WTC11 (cell line): ENCODE results near the gene ZNF674.

Experiments
- ZBTB21 ChIP-seq: sonication (generic); formaldehyde crosslinking; IDR thresholded peaks from 2 replicates; pipeline ENCODE4 v1.8.1; 2023; ENCODE audit warnings: mild to moderate bottlenecking, missing genetic modification reagents, borderline replicate concordance
- ZNF138 ChIP-seq: sonication (generic); formaldehyde crosslinking; conservative IDR thresholded peaks from 2 replicates; pipeline ENCODE4 v1.8.1; 2022; ENCODE audit warnings: mild to moderate bottlenecking, moderate library complexity, missing genetic modification reagents
- TF ChIP-seq, protein P1 (sequence below): fragments of 200-600 bp; IDR thresholded peaks from 2 replicates; pipeline ENCODE4 v1.8.0; 2022; ENCODE audit warnings: antibody characterized with exemption
- TF ChIP-seq, protein P2 (sequence below): sonication (generic); formaldehyde crosslinking; IDR thresholded peaks from 2 replicates; pipeline ENCODE4 v1.8.1; 2023; ENCODE audit warnings: mild to moderate bottlenecking, moderate library complexity, missing genetic modification reagents
- TF ChIP-seq, protein P3 (sequence below): sonication (generic); formaldehyde crosslinking; IDR thresholded peaks from 2 replicates; pipeline ENCODE4 v1.8.1; 2023; ENCODE audit warnings: mild to moderate bottlenecking, missing genetic modification reagents
- TF ChIP-seq, protein P4 (sequence below): sonication (generic); formaldehyde crosslinking; IDR thresholded peaks from 2 replicates; pipeline ENCODE4 v1.8.0; 2023; ENCODE audit warnings: missing genetic modification reagents

DNA sequence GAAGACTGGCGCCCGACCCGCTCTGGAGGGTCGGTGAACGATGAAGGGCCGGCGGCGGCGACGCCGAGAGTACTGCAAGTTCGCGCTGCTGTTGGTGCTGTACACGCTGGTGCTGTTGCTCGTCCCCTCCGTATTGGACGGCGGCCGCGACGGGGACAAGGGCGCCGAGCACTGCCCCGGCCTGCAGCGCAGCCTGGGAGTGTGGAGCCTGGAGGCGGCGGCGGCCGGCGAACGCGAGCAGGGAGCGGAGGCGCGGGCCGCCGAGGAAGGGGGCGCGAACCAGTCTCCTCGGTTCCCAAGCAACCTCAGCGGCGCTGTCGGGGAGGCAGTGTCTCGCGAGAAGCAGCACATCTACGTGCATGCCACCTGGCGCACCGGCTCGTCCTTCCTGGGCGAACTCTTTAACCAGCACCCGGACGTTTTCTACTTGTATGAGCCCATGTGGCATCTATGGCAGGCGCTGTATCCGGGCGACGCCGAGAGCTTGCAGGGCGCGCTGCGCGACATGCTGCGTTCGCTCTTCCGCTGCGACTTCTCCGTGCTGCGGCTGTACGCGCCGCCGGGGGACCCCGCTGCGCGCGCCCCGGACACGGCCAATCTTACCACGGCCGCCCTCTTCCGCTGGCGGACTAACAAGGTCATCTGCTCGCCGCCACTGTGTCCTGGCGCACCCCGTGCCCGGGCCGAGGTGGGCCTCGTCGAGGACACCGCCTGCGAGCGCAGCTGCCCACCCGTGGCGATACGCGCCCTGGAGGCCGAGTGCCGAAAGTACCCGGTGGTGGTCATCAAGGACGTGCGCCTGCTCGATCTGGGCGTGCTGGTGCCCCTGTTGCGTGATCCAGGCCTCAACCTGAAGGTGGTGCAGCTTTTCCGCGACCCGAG lies 28.9 kb upstream of the ZNF674 start:
- TF ChIP-seq, protein P1, sequence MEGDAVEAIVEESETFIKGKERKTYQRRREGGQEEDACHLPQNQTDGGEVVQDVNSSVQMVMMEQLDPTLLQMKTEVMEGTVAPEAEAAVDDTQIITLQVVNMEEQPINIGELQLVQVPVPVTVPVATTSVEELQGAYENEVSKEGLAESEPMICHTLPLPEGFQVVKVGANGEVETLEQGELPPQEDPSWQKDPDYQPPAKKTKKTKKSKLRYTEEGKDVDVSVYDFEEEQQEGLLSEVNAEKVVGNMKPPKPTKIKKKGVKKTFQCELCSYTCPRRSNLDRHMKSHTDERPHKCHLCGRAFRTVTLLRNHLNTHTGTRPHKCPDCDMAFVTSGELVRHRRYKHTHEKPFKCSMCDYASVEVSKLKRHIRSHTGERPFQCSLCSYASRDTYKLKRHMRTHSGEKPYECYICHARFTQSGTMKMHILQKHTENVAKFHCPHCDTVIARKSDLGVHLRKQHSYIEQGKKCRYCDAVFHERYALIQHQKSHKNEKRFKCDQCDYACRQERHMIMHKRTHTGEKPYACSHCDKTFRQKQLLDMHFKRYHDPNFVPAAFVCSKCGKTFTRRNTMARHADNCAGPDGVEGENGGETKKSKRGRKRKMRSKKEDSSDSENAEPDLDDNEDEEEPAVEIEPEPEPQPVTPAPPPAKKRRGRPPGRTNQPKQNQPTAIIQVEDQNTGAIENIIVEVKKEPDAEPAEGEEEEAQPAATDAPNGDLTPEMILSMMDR, result no peak
- TF ChIP-seq ZNF138 (CRISPR knock-in tag) (no peak), ZBTB21 (CRISPR knock-in tag) (no peak)
- TF ChIP-seq, protein P2, sequence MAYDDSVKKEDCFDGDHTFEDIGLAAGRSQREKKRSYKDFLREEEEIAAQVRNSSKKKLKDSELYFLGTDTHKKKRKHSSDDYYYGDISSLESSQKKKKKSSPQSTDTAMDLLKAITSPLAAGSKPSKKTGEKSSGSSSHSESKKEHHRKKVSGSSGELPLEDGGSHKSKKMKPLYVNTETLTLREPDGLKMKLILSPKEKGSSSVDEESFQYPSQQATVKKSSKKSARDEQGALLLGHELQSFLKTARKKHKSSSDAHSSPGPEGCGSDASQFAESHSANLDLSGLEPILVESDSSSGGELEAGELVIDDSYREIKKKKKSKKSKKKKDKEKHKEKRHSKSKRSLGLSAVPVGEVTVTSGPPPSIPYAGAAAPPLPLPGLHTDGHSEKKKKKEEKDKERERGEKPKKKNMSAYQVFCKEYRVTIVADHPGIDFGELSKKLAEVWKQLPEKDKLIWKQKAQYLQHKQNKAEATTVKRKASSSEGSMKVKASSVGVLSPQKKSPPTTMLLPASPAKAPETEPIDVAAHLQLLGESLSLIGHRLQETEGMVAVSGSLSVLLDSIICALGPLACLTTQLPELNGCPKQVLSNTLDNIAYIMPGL (CRISPR knock-in tag), result no peak; the same call in 1 of the 2 replicates
- TF ChIP-seq, protein P3, sequence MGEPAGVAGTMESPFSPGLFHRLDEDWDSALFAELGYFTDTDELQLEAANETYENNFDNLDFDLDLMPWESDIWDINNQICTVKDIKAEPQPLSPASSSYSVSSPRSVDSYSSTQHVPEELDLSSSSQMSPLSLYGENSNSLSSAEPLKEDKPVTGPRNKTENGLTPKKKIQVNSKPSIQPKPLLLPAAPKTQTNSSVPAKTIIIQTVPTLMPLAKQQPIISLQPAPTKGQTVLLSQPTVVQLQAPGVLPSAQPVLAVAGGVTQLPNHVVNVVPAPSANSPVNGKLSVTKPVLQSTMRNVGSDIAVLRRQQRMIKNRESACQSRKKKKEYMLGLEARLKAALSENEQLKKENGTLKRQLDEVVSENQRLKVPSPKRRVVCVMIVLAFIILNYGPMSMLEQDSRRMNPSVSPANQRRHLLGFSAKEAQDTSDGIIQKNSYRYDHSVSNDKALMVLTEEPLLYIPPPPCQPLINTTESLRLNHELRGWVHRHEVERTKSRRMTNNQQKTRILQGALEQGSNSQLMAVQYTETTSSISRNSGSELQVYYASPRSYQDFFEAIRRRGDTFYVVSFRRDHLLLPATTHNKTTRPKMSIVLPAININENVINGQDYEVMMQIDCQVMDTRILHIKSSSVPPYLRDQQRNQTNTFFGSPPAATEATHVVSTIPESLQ (CRISPR knock-in tag), result no peak
- TF ChIP-seq, protein P4, sequence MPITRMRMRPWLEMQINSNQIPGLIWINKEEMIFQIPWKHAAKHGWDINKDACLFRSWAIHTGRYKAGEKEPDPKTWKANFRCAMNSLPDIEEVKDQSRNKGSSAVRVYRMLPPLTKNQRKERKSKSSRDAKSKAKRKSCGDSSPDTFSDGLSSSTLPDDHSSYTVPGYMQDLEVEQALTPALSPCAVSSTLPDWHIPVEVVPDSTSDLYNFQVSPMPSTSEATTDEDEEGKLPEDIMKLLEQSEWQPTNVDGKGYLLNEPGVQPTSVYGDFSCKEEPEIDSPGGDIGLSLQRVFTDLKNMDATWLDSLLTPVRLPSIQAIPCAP (CRISPR knock-in tag), result no peak; the same call in 1 of the 2 replicates
